KMS-11 (cell line): ENCODE measurements around the gene GOT1.

Source experiments
- H2AFZ ChIP-seq: fragments of 200-600 bp; sonication (generic); 2 replicates; pipeline ENCODE4 v1.6.1; 2016; ENCODE audit warnings: antibody characterized with exemption, mixed run types, low read depth
- H3K27ac ChIP-seq: fragments of 200-600 bp; sonication (generic); 2 replicates; pipeline ENCODE4 v1.6.1; 2016; ENCODE audit warnings: mild to moderate bottlenecking, mixed run types
- H3K27me3 ChIP-seq: fragments of 200-600 bp; sonication (generic); 2 replicates; pipeline ENCODE4 v1.6.1; 2017; ENCODE audit warnings: mild to moderate bottlenecking, low read depth, mixed run types, moderate library complexity; ENCODE audit not compliant: insufficient read depth
- H3K36me3 ChIP-seq: fragments of 200-600 bp; sonication (generic); 2 replicates; pipeline ENCODE4 v1.6.1; 2017; ENCODE audit warnings: mild to moderate bottlenecking, mixed run types; ENCODE audit not compliant: insufficient read depth
- H3K4me1 ChIP-seq: fragments of 200-600 bp; sonication (generic); 2 replicates; pipeline ENCODE4 v1.6.1; 2016; ENCODE audit warnings: mild to moderate bottlenecking, low read depth, mixed run types; ENCODE audit not compliant: poor library complexity, severe bottlenecking
- H3K4me2 ChIP-seq: fragments of 200-600 bp; sonication (generic); 2 replicates; pipeline ENCODE4 v1.7.0; 2016; ENCODE audit warnings: mild to moderate bottlenecking, mixed run types
- H3K4me3 ChIP-seq: fragments of 200-600 bp; sonication (generic); IDR thresholded peaks from 2 replicates; pipeline ENCODE4 v1.6.1; 2017; ENCODE audit warnings: low read depth, low read length, mixed read lengths; ENCODE audit not compliant: insufficient read depth
- H3K79me2 ChIP-seq: fragments of 200-600 bp; sonication (generic); 2 replicates; pipeline ENCODE4 v1.6.1; 2016; ENCODE audit warnings: low read depth, mixed run types; ENCODE audit not compliant: insufficient read depth
- H3K9ac ChIP-seq: fragments of 200-600 bp; sonication (generic); 2 replicates; pipeline ENCODE4 v1.6.1; 2016; ENCODE audit warnings: mild to moderate bottlenecking, mixed run types
- H4K20me1 ChIP-seq: fragments of 200-600 bp; sonication (generic); 2 replicates; pipeline ENCODE4 v1.6.1; 2016; ENCODE audit warnings: mild to moderate bottlenecking, mixed run types; ENCODE audit not compliant: insufficient read depth
- TF ChIP-seq, protein P1 (sequence below): fragments of 200-600 bp; sonication (generic); conservative IDR thresholded peaks from 2 replicates; pipeline ENCODE4 v1.6.1; 2017; ENCODE audit warnings: low read depth, mild to moderate bottlenecking, antibody characterized with exemption, low read length, moderate library complexity, mixed read lengths

The GOT1 gene

DNA sequence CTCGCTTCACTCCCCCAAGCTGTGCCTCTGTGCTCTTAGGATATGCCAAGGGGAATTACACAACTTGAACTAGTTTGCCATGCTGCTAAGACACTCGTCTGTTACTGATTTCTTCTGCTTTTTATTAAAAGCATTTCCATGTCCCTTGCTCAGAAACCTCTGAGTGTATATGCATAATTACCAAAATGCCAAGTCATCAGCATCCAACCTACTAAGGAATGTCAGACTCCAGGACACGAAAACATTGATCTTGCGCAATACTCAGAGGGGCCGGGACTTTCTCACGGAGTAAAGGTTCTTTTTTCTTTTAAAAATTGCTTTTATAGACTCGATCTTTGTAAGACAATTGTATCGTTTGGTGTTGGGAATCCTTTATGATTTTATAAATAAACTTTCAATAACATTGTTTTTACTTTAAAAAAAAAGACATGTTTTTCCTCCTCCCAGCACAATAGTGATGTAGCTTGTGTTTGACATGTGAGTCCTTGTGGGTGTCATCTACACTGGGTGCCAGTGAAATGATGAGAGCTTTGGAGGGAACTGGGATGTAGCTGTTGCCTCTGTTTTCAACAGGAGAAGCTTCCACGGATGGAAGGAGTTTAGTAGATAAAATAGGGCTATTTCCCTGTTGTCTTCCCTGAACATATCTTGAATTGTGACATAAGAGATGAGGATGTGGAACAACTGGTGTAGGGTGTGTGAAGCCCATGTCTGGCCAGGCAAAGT, 57.7 kb downstream of the GOT1 start:
- Histone ChIP-seq H4K20me1 (no peaks in the 10 kb centered on the region), H3K4me1 (peaks cover 18% of the 10 kb centered on the region), H3K79me2 (no peaks in the 10 kb centered on the region), H3K4me2 (no peak overlapping the region), H3K27ac (no peak overlapping the region), H3K27me3 (peaks cover 65% of the 10 kb centered on the region), H3K9ac (no peak overlapping the region), H3K36me3 (no peaks in the 10 kb centered on the region), H2AFZ (no peak overlapping the region), H3K4me3 (no peak overlapping the region)
- TF ChIP-seq, protein P1, sequence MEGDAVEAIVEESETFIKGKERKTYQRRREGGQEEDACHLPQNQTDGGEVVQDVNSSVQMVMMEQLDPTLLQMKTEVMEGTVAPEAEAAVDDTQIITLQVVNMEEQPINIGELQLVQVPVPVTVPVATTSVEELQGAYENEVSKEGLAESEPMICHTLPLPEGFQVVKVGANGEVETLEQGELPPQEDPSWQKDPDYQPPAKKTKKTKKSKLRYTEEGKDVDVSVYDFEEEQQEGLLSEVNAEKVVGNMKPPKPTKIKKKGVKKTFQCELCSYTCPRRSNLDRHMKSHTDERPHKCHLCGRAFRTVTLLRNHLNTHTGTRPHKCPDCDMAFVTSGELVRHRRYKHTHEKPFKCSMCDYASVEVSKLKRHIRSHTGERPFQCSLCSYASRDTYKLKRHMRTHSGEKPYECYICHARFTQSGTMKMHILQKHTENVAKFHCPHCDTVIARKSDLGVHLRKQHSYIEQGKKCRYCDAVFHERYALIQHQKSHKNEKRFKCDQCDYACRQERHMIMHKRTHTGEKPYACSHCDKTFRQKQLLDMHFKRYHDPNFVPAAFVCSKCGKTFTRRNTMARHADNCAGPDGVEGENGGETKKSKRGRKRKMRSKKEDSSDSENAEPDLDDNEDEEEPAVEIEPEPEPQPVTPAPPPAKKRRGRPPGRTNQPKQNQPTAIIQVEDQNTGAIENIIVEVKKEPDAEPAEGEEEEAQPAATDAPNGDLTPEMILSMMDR, result no peak

DNA sequence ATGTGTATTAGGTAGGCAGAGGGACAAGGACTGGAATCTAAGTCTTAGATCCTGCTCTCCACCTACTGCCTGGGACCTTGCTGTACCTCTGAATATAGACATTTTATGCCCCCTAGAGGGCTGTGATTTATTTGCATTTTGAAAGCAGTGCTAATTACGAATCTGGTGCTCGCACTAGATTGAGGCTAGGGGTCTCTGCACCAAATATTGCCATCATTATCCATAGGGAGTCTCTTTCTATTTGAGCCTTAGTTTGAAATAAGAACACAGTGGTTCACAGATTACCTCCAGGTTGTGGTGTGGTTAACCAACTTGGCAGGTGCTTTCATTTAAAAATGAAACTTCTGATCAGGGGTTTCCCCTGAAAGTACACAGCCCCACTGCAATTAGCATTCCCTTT, 59.4 kb downstream of the GOT1 start:
- H3K4me2 ChIP-seq, result peak overlapping the region; percentile 14; the same call in 1 of the 2 replicates
- no peak overlapping the region for H3K9ac ChIP-seq
- peaks cover 18% of the 10 kb centered on the region for H3K4me1 ChIP-seq
- TF ChIP-seq, protein P1, result peak; percentile 25; the same call in 1 of the 2 replicates
- H2AFZ ChIP-seq, result no peak overlapping the region
- H3K27ac ChIP-seq, result no peak overlapping the region
- no peak overlapping the region for H3K4me3 ChIP-seq
- H3K27me3 ChIP-seq, result peaks cover 78% of the 10 kb centered on the region
- no peaks in the 10 kb centered on the region for H3K79me2 ChIP-seq
- no peaks in the 10 kb centered on the region for H4K20me1 ChIP-seq
- no peaks in the 10 kb centered on the region for H3K36me3 ChIP-seq

DNA sequence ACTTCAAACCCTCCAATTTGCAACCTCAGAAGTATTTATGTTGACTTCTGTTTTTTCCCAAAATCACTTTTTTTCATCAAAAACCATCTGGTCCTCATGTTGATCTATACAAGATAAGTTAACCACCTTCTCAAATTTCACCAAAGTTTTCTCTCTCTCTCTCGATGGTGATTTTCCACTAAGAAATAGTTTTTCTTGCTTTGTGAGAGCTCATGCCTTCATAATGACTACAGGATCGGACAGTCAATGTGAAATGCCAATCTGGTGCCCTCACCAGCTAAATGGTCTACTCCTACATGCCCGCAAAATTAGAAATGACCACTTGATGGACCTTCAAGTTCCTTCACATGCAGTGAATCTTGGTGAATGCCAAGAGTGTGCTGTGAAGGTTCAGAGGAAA, 60.9 kb downstream of the GOT1 start:
- peaks cover 69% of the 10 kb centered on the region for H3K27me3 ChIP-seq
- TF ChIP-seq, protein P1, result no peak
- peaks cover 18% of the 10 kb centered on the region for H3K4me1 ChIP-seq
- H4K20me1 ChIP-seq, result no peaks in the 10 kb centered on the region
- H3K4me2 ChIP-seq, result no peak overlapping the region
- H2AFZ ChIP-seq, result no peak overlapping the region
- no peak overlapping the region for H3K9ac ChIP-seq
- no peaks in the 10 kb centered on the region for H3K36me3 ChIP-seq
- no peaks in the 10 kb centered on the region for H3K79me2 ChIP-seq
- no peak overlapping the region for H3K27ac ChIP-seq
- H3K4me3 ChIP-seq, result no peak overlapping the region

DNA sequence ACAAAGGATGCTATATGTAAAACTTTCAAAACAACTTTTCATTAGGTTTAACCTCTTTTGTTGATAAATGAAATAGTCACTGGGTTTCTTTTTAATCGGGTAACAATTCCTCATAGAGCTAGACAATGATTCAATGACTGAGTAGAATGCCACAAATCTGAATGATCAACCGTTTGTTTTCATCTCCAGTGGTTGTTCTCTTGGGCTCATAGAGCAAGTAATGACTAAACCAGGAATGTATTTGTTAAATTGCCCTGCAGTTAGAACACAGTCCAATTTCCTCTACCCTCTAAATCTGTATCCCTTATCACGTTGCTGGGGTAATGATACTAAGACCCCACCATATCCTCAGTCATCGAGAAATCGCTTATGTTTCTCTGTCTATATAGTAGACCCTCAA, 61.3 kb downstream of the GOT1 start:
- TF ChIP-seq, protein P1, result no peak
- Histone ChIP-seq H3K27ac (no peak overlapping the region), H3K9ac (no peak overlapping the region), H3K36me3 (no peaks in the 10 kb centered on the region), H3K79me2 (no peaks in the 10 kb centered on the region), H3K4me3 (no peak overlapping the region), H2AFZ (no peak overlapping the region), H3K4me1 (peaks cover 18% of the 10 kb centered on the region), H3K27me3 (peaks cover 65% of the 10 kb centered on the region), H3K4me2 (no peak overlapping the region), H4K20me1 (no peaks in the 10 kb centered on the region)
